WTC11 (cell line): Measurements from ENCODE around the gene ADAM17. TPM values are rescaled to one million over a fixed set of nuclear protein-coding genes. Genes with fewer than 3 reads are reported as not detected.

ENCODE experiments used
- ATAC-seq: fragments of 200-7000 bp; cut with Tn5 transposase; 2 replicates; pipeline ENCODE4 v1.10.0; 2021; ENCODE audit warnings: mild to moderate bottlenecking, moderate library complexity
- CTCF ChIA-PET: fragments of 300-600 bp; sonication (Branson Sonifier 250); formaldehyde crosslinking; loops from one replicate; lab custom pipeline; 2021; ENCODE audit warnings: antibody characterized with exemption; lab: Charles Lee
- POLR2A ChIA-PET: fragments of 350-600 bp; sonication (Branson Sonifier 250); formaldehyde crosslinking; loops from one replicate; lab custom pipeline; 2021; ENCODE audit warnings: antibody characterized with exemption; lab: Charles Lee
- DNase-seq: peaks from one replicate; pipeline ENCODE4 v3.0.0; 2021; ENCODE audit warnings: low spot score
- H3K27ac Mint-ChIP-seq: 2 replicates; pipeline ENCODE4 v1.8.0; 2021; ENCODE audit warnings: mixed read lengths
- H3K27me3 Mint-ChIP-seq: 2 replicates; pipeline ENCODE4 v1.8.0; 2021; ENCODE audit warnings: low read depth, mild to moderate bottlenecking, moderate library complexity, mixed read lengths
- H3K36me3 Mint-ChIP-seq: 2 replicates; pipeline ENCODE4 v1.8.0; 2021; ENCODE audit warnings: mixed read lengths
- H3K4me1 Mint-ChIP-seq: 2 replicates; pipeline ENCODE4 v1.8.0; 2022; ENCODE audit warnings: mixed read lengths
- H3K4me3 Mint-ChIP-seq: 2 replicates; pipeline ENCODE4 v1.8.0; 2021; ENCODE audit warnings: mild to moderate bottlenecking, moderate library complexity, mixed read lengths
- H3K9me3 Mint-ChIP-seq: 2 replicates; pipeline ENCODE4 v1.8.0; 2021; ENCODE audit warnings: mixed read lengths
- ELF4 ChIP-seq: sonication (generic); formaldehyde crosslinking; IDR thresholded peaks from 2 replicates; pipeline ENCODE4 v1.8.1; 2022; ENCODE audit warnings: low read depth, mild to moderate bottlenecking, moderate library complexity, missing genetic modification reagents
- IRF2 ChIP-seq: sonication (generic); formaldehyde crosslinking; IDR thresholded peaks from 2 replicates; pipeline ENCODE4 v1.8.0; 2022; ENCODE audit warnings: low read depth, missing genetic modification reagents, borderline replicate concordance
- KAT7 ChIP-seq: sonication (generic); formaldehyde crosslinking; IDR thresholded peaks from 2 replicates; pipeline ENCODE4 v1.8.1; 2023; ENCODE audit warnings: missing genetic modification reagents, mild to moderate bottlenecking, borderline replicate concordance
- MXD4 ChIP-seq: fragments of 250-450 bp; sonication (Bioruptor Pico); IDR thresholded peaks from 2 replicates; pipeline ENCODE4 v1.8.0; 2021; ENCODE audit warnings: mild to moderate bottlenecking, moderate library complexity, borderline replicate concordance
- NFATC4 ChIP-seq: fragments of 250-450 bp; sonication (Bioruptor Pico); IDR thresholded peaks from 2 replicates; pipeline ENCODE4 v1.9.0; 2021; ENCODE audit warnings: mild to moderate bottlenecking
- NR3C1 ChIP-seq: sonication (generic); formaldehyde crosslinking; conservative IDR thresholded peaks from 2 replicates; pipeline ENCODE4 v1.8.1; 2023; ENCODE audit warnings: low read depth, mild to moderate bottlenecking, missing genetic modification reagents
- RELA ChIP-seq: sonication (generic); formaldehyde crosslinking; IDR thresholded peaks from 2 replicates; pipeline ENCODE4 v1.8.1; 2022; ENCODE audit warnings: missing genetic modification reagents, mild to moderate bottlenecking, borderline replicate concordance
- RORB ChIP-seq: fragments of 250-450 bp; sonication (Bioruptor Pico); IDR thresholded peaks from 2 replicates; pipeline ENCODE4 v1.9.0; 2021; ENCODE audit warnings: mild to moderate bottlenecking
- SOX15 ChIP-seq: fragments of 250-450 bp; sonication (Bioruptor Pico); IDR thresholded peaks from 2 replicates; pipeline ENCODE4 v1.9.0; 2021; ENCODE audit warnings: mild to moderate bottlenecking
- TEAD1 ChIP-seq: sonication (generic); formaldehyde crosslinking; IDR thresholded peaks from 2 replicates; pipeline ENCODE4 v1.8.0; 2022; ENCODE audit warnings: mild to moderate bottlenecking, missing genetic modification reagents
- TEAD4 ChIP-seq: sonication (generic); formaldehyde crosslinking; IDR thresholded peaks from 2 replicates; pipeline ENCODE4 v1.8.0; 2022; ENCODE audit warnings: mild to moderate bottlenecking, missing genetic modification reagents
- ZNF219 ChIP-seq: sonication (generic); formaldehyde crosslinking; IDR thresholded peaks from 2 replicates; pipeline ENCODE4 v1.8.0; 2023; ENCODE audit warnings: missing genetic modification reagents, mild to moderate bottlenecking, borderline replicate concordance
- ZNF416 ChIP-seq: fragments of 250-450 bp; sonication (Bioruptor Pico); IDR thresholded peaks from 2 replicates; pipeline ENCODE4 v1.9.0; 2021; ENCODE audit warnings: mild to moderate bottlenecking, inconsistent platforms
- total RNA-seq: library from RNA; stranded (reverse); gene quantifications from 3 replicates; pipeline ENCODE4 v1.2.3, GENCODE V29; 2021
- TF ChIP-seq, protein P1 (sequence below): sonication (generic); formaldehyde crosslinking; IDR thresholded peaks from 2 replicates; pipeline ENCODE4 v1.8.0; 2023; ENCODE audit warnings: missing genetic modification reagents, mild to moderate bottlenecking, borderline replicate concordance
- TF ChIP-seq, protein P2 (sequence below): sonication (generic); formaldehyde crosslinking; IDR thresholded peaks from 2 replicates; pipeline ENCODE4 v1.8.0; 2022; ENCODE audit warnings: mild to moderate bottlenecking, missing genetic modification reagents
- TF ChIP-seq, protein P3 (sequence below): sonication (generic); formaldehyde crosslinking; IDR thresholded peaks from 2 replicates; pipeline ENCODE4 v1.8.0; 2023; ENCODE audit warnings: mild to moderate bottlenecking, missing genetic modification reagents
- TF ChIP-seq, protein P4 (sequence below): sonication (generic); formaldehyde crosslinking; IDR thresholded peaks from 2 replicates; pipeline ENCODE4 v1.8.0; 2022; ENCODE audit warnings: mild to moderate bottlenecking, missing genetic modification reagents
- TF ChIP-seq, protein P5 (sequence below): fragments of 250-450 bp; sonication (Bioruptor Pico); IDR thresholded peaks from 2 replicates; pipeline ENCODE4 v2.1.2; 2022; ENCODE audit warnings: mild to moderate bottlenecking, moderate library complexity
- TF ChIP-seq, protein P6 (sequence below): fragments of 250-450 bp; sonication (Bioruptor Pico); IDR thresholded peaks from 2 replicates; pipeline ENCODE4 v1.9.0; 2021; ENCODE audit warnings: mild to moderate bottlenecking
- TF ChIP-seq, protein P7 (sequence below): fragments of 250-450 bp; sonication (Bioruptor Pico); IDR thresholded peaks from 2 replicates; pipeline ENCODE4 v1.8.0; 2021; ENCODE audit warnings: mild to moderate bottlenecking
- TF ChIP-seq, protein P8 (sequence below): sonication (generic); formaldehyde crosslinking; IDR thresholded peaks from 2 replicates; pipeline ENCODE4 v1.8.0; 2023; ENCODE audit warnings: missing genetic modification reagents

The ADAM17 gene
- total RNA-seq, 1 experiment from 2014 or later, result 25.9 TPM

DNA sequence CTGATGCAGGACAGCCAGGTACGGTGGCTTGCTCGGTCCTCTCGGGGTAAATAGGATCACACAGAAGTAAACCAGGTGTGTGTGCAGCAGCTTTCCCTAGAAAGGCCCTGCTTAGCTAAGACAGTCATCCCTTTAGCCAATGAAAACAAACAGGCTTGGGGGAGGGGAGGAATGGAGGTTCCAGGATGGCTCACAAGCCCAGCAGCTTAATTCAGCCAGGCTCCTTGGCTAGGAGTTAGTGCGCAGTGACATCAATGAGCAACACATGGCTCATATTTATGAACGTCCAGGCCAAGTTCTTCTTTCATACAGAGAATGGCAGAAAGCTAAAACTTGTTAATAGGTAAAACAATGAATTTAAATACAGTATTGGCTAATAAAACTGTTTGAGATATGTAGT lies 71.1 kb downstream of the ADAM17 start:
- no peaks in the 10 kb centered on the region for H3K9me3 Mint-ChIP-seq
- CTCF ChIA-PET, result no interaction called here

DNA sequence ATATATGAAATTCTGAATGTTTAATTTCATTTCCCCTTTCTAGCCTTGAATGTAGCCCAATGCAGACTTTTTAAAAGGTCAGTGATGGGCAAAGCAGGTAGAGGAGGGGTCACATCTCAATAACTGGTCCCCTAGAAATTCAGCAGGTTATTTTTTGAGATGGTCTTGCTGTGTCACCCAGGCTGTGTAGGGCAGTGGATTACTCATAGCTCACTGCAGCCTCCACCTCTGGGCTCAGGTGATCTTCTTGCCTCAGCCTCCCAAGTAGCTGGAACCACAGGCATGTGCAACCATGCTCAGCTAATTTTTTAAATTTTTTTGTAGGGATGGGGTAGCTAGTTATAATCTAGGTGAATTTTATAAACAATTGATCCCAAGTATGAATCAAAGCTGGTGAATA lies 72.5 kb downstream of the ADAM17 start:
- ATAC-seq (no peak), DNase-seq (no peak)
- Mint-ChIP-seq H3K4me3 (no peak overlapping the region), H3K27me3 (no peaks in the 10 kb centered on the region), H3K9me3 (no peaks in the 10 kb centered on the region), H3K27ac (no peak overlapping the region), H3K36me3 (peaks cover 23% of the 10 kb centered on the region), H3K4me1 (no peaks in the 10 kb centered on the region)
- POLR2A ChIA-PET, result no interaction called here
- CTCF ChIA-PET, result interaction anchor here (1.8 kb wide), 1 partner anchor 9 kb away, joined by 5 read pairs; the partner anchor contains the start of gene IAH1
- TF ChIP-seq, protein P1, sequence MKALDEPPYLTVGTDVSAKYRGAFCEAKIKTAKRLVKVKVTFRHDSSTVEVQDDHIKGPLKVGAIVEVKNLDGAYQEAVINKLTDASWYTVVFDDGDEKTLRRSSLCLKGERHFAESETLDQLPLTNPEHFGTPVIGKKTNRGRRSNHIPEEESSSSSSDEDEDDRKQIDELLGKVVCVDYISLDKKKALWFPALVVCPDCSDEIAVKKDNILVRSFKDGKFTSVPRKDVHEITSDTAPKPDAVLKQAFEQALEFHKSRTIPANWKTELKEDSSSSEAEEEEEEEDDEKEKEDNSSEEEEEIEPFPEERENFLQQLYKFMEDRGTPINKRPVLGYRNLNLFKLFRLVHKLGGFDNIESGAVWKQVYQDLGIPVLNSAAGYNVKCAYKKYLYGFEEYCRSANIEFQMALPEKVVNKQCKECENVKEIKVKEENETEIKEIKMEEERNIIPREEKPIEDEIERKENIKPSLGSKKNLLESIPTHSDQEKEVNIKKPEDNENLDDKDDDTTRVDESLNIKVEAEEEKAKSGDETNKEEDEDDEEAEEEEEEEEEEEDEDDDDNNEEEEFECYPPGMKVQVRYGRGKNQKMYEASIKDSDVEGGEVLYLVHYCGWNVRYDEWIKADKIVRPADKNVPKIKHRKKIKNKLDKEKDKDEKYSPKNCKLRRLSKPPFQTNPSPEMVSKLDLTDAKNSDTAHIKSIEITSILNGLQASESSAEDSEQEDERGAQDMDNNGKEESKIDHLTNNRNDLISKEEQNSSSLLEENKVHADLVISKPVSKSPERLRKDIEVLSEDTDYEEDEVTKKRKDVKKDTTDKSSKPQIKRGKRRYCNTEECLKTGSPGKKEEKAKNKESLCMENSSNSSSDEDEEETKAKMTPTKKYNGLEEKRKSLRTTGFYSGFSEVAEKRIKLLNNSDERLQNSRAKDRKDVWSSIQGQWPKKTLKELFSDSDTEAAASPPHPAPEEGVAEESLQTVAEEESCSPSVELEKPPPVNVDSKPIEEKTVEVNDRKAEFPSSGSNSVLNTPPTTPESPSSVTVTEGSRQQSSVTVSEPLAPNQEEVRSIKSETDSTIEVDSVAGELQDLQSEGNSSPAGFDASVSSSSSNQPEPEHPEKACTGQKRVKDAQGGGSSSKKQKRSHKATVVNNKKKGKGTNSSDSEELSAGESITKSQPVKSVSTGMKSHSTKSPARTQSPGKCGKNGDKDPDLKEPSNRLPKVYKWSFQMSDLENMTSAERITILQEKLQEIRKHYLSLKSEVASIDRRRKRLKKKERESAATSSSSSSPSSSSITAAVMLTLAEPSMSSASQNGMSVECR (CRISPR knock-in tag), result no peak
- TF ChIP-seq, protein P2, sequence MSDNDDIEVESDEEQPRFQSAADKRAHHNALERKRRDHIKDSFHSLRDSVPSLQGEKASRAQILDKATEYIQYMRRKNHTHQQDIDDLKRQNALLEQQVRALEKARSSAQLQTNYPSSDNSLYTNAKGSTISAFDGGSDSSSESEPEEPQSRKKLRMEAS (CRISPR knock-in tag), result no peak
- TF ChIP-seq IRF2 (CRISPR knock-in tag) (no peak), NFATC4 (CRISPR knock-in tag) (no peak), TEAD4 (CRISPR knock-in tag) (no peak), ZNF219 (CRISPR knock-in tag) (no peak), SOX15 (no peak), RELA (CRISPR knock-in tag) (no peak)
- TF ChIP-seq, protein P3, sequence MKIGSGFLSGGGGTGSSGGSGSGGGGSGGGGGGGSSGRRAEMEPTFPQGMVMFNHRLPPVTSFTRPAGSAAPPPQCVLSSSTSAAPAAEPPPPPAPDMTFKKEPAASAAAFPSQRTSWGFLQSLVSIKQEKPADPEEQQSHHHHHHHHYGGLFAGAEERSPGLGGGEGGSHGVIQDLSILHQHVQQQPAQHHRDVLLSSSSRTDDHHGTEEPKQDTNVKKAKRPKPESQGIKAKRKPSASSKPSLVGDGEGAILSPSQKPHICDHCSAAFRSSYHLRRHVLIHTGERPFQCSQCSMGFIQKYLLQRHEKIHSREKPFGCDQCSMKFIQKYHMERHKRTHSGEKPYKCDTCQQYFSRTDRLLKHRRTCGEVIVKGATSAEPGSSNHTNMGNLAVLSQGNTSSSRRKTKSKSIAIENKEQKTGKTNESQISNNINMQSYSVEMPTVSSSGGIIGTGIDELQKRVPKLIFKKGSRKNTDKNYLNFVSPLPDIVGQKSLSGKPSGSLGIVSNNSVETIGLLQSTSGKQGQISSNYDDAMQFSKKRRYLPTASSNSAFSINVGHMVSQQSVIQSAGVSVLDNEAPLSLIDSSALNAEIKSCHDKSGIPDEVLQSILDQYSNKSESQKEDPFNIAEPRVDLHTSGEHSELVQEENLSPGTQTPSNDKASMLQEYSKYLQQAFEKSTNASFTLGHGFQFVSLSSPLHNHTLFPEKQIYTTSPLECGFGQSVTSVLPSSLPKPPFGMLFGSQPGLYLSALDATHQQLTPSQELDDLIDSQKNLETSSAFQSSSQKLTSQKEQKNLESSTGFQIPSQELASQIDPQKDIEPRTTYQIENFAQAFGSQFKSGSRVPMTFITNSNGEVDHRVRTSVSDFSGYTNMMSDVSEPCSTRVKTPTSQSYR, result no peak
- TF ChIP-seq, protein P4, sequence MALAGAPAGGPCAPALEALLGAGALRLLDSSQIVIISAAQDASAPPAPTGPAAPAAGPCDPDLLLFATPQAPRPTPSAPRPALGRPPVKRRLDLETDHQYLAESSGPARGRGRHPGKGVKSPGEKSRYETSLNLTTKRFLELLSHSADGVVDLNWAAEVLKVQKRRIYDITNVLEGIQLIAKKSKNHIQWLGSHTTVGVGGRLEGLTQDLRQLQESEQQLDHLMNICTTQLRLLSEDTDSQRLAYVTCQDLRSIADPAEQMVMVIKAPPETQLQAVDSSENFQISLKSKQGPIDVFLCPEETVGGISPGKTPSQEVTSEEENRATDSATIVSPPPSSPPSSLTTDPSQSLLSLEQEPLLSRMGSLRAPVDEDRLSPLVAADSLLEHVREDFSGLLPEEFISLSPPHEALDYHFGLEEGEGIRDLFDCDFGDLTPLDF (CRISPR knock-in tag), result no peak

More for the DNA sequence above, 71.1 kb downstream of the ADAM17 start:
- Mint-ChIP-seq H3K4me3 (no peak overlapping the region), H3K27me3 (no peaks in the 10 kb centered on the region), H3K27ac (no peak overlapping the region), H3K36me3 (peaks cover 35% of the 10 kb centered on the region), H3K4me1 (no peaks in the 10 kb centered on the region)
- POLR2A ChIA-PET, result interaction anchor here (1.1 kb wide), 1 partner anchor 11 kb away, joined by 3 read pairs; no protein-coding TSS in a partner anchor
- ATAC-seq, result no peak
- TF ChIP-seq RORB (CRISPR knock-in tag) (no peak), NR3C1 (CRISPR knock-in tag) (no peak), KAT7 (CRISPR knock-in tag) (no peak), MXD4 (no peak), ELF4 (CRISPR knock-in tag) (no peak), TEAD1 (no peak), ZNF416 (CRISPR knock-in tag) (no peak)
- TF ChIP-seq, protein P5, sequence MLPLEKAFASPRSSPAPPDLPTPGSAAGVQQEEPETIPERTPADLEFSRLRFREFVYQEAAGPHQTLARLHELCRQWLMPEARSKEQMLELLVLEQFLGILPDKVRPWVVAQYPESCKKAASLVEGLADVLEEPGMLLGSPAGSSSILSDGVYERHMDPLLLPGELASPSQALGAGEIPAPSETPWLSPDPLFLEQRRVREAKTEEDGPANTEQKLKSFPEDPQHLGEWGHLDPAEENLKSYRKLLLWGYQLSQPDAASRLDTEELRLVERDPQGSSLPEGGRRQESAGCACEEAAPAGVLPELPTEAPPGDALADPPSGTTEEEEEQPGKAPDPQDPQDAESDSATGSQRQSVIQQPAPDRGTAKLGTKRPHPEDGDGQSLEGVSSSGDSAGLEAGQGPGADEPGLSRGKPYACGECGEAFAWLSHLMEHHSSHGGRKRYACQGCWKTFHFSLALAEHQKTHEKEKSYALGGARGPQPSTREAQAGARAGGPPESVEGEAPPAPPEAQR, result no peak
- TF ChIP-seq, protein P6, sequence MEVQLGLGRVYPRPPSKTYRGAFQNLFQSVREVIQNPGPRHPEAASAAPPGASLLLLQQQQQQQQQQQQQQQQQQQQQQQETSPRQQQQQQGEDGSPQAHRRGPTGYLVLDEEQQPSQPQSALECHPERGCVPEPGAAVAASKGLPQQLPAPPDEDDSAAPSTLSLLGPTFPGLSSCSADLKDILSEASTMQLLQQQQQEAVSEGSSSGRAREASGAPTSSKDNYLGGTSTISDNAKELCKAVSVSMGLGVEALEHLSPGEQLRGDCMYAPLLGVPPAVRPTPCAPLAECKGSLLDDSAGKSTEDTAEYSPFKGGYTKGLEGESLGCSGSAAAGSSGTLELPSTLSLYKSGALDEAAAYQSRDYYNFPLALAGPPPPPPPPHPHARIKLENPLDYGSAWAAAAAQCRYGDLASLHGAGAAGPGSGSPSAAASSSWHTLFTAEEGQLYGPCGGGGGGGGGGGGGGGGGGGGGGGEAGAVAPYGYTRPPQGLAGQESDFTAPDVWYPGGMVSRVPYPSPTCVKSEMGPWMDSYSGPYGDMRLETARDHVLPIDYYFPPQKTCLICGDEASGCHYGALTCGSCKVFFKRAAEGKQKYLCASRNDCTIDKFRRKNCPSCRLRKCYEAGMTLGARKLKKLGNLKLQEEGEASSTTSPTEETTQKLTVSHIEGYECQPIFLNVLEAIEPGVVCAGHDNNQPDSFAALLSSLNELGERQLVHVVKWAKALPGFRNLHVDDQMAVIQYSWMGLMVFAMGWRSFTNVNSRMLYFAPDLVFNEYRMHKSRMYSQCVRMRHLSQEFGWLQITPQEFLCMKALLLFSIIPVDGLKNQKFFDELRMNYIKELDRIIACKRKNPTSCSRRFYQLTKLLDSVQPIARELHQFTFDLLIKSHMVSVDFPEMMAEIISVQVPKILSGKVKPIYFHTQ (CRISPR knock-in tag), result no peak
- TF ChIP-seq, protein P7, sequence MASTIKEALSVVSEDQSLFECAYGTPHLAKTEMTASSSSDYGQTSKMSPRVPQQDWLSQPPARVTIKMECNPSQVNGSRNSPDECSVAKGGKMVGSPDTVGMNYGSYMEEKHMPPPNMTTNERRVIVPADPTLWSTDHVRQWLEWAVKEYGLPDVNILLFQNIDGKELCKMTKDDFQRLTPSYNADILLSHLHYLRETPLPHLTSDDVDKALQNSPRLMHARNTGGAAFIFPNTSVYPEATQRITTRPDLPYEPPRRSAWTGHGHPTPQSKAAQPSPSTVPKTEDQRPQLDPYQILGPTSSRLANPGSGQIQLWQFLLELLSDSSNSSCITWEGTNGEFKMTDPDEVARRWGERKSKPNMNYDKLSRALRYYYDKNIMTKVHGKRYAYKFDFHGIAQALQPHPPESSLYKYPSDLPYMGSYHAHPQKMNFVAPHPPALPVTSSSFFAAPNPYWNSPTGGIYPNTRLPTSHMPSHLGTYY (CRISPR knock-in tag), result no peak
- TF ChIP-seq, protein P8, sequence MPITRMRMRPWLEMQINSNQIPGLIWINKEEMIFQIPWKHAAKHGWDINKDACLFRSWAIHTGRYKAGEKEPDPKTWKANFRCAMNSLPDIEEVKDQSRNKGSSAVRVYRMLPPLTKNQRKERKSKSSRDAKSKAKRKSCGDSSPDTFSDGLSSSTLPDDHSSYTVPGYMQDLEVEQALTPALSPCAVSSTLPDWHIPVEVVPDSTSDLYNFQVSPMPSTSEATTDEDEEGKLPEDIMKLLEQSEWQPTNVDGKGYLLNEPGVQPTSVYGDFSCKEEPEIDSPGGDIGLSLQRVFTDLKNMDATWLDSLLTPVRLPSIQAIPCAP (CRISPR knock-in tag), result no peak
- TF ChIP-seq, all 79 proteins: peak for 0
- DNase-seq, result no peak
